ACC112 (cell line): ENCODE data around the gene MYL10.

Experiments
- H2AFZ ChIP-seq: fragments of 200-600 bp; sonication (generic); one replicate; pipeline ENCODE4 v1.6.0; 2017; ENCODE audit warnings: antibody characterized with exemption, low read length; ENCODE audit not compliant: unreplicated experiment
- H3K27ac ChIP-seq: fragments of 200-600 bp; sonication (generic); 2 replicates; pipeline ENCODE4 v1.5.1; 2014; ENCODE audit warnings: low read depth, mild to moderate bottlenecking, antibody characterized with exemption, low read length, moderate library complexity
- H3K27me3 ChIP-seq: fragments of 200-600 bp; sonication (generic); 2 replicates; pipeline ENCODE4 v1.6.1; 2014; ENCODE audit warnings: mild to moderate bottlenecking, antibody characterized with exemption, low read length, moderate library complexity, mixed read lengths; ENCODE audit not compliant: insufficient read depth
- H3K36me3 ChIP-seq: fragments of 200-600 bp; sonication (generic); 2 replicates; pipeline ENCODE4 v1.6.1; 2016; ENCODE audit warnings: mild to moderate bottlenecking, antibody characterized with exemption, low read length, moderate library complexity, mixed read lengths; ENCODE audit not compliant: insufficient read depth
- H3K4me1 ChIP-seq: fragments of 200-600 bp; sonication (generic); one replicate; pipeline ENCODE4 v1.6.1; 2016; ENCODE audit warnings: low read length, mixed read lengths; ENCODE audit not compliant: insufficient read depth, unreplicated experiment, control insufficient read depth
- H3K4me3 ChIP-seq: fragments of 200-600 bp; sonication (generic); 2 replicates; pipeline ENCODE4 v1.5.1; 2014; ENCODE audit warnings: mild to moderate bottlenecking, low read depth, low read length
- H3K79me2 ChIP-seq: fragments of 200-600 bp; sonication (generic); one replicate; pipeline ENCODE4 v1.6.0; 2016; ENCODE audit warnings: low read length; ENCODE audit not compliant: control insufficient read depth, unreplicated experiment, insufficient read depth

MYL10 gene

GRCh38 chr7:101620395-101620794, 8.7 kb downstream of the MYL10 start:
- H3K36me3 ChIP-seq = no peaks in the 10 kb centered on the region
- H3K27ac ChIP-seq = no peak overlapping the region
- H3K79me2 ChIP-seq = no peaks in the 10 kb centered on the region
- peaks cover 6% of the 10 kb centered on the region for H3K4me1 ChIP-seq
- H3K27me3 ChIP-seq = peaks cover 10% of the 10 kb centered on the region; the same call in 1 of the 2 replicates
- H2AFZ ChIP-seq = no peak overlapping the region
- no peak overlapping the region for H3K4me3 ChIP-seq

- H3K27ac ChIP-seq = no peak overlapping the region
- no peak overlapping the region for H3K4me3 ChIP-seq
- H3K4me1 ChIP-seq = peaks cover 11% of the 10 kb centered on the region
- no peak overlapping the region for H2AFZ ChIP-seq
- no peaks in the 10 kb centered on the region for H3K27me3 ChIP-seq
- no peaks in the 10 kb centered on the region for H3K79me2 ChIP-seq
- no peaks in the 10 kb centered on the region for H3K36me3 ChIP-seq
Observed at GRCh38 chr7:101618916-101619315, 10.2 kb downstream of the MYL10 start.

- Histone ChIP-seq H2AFZ (no peak overlapping the region), H3K36me3 (no peaks in the 10 kb centered on the region), H3K4me1 (peaks cover 11% of the 10 kb centered on the region), H3K4me3 (no peak overlapping the region), H3K27me3 (no peaks in the 10 kb centered on the region), H3K79me2 (no peaks in the 10 kb centered on the region), H3K27ac (no peak overlapping the region)
Observed at GRCh38 chr7:101618207-101618839, 10.8 kb downstream of the MYL10 start.

GRCh38 chr7:101617451-101618206, 11.5 kb downstream of the MYL10 start:
- Histone ChIP-seq H3K27me3 (no peaks in the 10 kb centered on the region), H2AFZ (no peak overlapping the region), H3K27ac (no peak overlapping the region), H3K4me3 (no peak overlapping the region), H3K36me3 (no peaks in the 10 kb centered on the region), H3K79me2 (no peaks in the 10 kb centered on the region), H3K4me1 (peaks cover 11% of the 10 kb centered on the region)

GRCh38 chr7:101615446-101615845, 13.7 kb downstream of the MYL10 start:
- no peaks in the 10 kb centered on the region for H3K27me3 ChIP-seq
- H3K36me3 ChIP-seq = no peaks in the 10 kb centered on the region
- no peak overlapping the region for H2AFZ ChIP-seq
- H3K27ac ChIP-seq = no peak overlapping the region
- H3K4me1 ChIP-seq = peaks cover 11% of the 10 kb centered on the region
- no peak overlapping the region for H3K4me3 ChIP-seq
- no peaks in the 10 kb centered on the region for H3K79me2 ChIP-seq

GRCh38 chr7:101614939-101615302, 14.2 kb downstream of the MYL10 start:
- Histone ChIP-seq H3K36me3 (no peaks in the 10 kb centered on the region), H3K4me3 (no peak overlapping the region), H3K27me3 (no peaks in the 10 kb centered on the region), H3K4me1 (peaks cover 11% of the 10 kb centered on the region), H3K27ac (no peak overlapping the region), H3K79me2 (no peaks in the 10 kb centered on the region), H2AFZ (peak overlapping the region; percentile 65)

- no peaks in the 10 kb centered on the region for H3K79me2 ChIP-seq
- no peak overlapping the region for H3K4me3 ChIP-seq
- H3K4me1 ChIP-seq = peaks cover 11% of the 10 kb centered on the region
- H3K27ac ChIP-seq = no peak overlapping the region
- no peaks in the 10 kb centered on the region for H3K27me3 ChIP-seq
- no peaks in the 10 kb centered on the region for H3K36me3 ChIP-seq
- H2AFZ ChIP-seq = no peak overlapping the region
Observed at GRCh38 chr7:101614098-101614938, 14.8 kb downstream of the MYL10 start.

- H3K27me3 ChIP-seq = no peaks in the 10 kb centered on the region
- H2AFZ ChIP-seq = no peak overlapping the region
- no peaks in the 10 kb centered on the region for H3K79me2 ChIP-seq
- no peaks in the 10 kb centered on the region for H3K36me3 ChIP-seq
- H3K4me1 ChIP-seq = peaks cover 11% of the 10 kb centered on the region
- H3K4me3 ChIP-seq = no peak overlapping the region
- H3K27ac ChIP-seq = no peak overlapping the region
Observed at GRCh38 chr7:101612885-101613515, 16.1 kb downstream of the MYL10 start.

- no peaks in the 10 kb centered on the region for H3K4me1 ChIP-seq
- no peak overlapping the region for H3K27ac ChIP-seq
- no peaks in the 10 kb centered on the region for H3K36me3 ChIP-seq
- no peaks in the 10 kb centered on the region for H3K27me3 ChIP-seq
- H3K4me3 ChIP-seq = no peak overlapping the region
- no peaks in the 10 kb centered on the region for H3K79me2 ChIP-seq
- H2AFZ ChIP-seq = no peak overlapping the region
Observed at GRCh38 chr7:101608772-101609713, 20.1 kb downstream of the MYL10 start.
